ENCODE measurements around the gene CMSS1.
"Not testable (repeated sequence)": the region's sequence is repeated elsewhere in the genome, so short reads cannot be mapped to it uniquely, and the experiment has no call there.

DNA sequence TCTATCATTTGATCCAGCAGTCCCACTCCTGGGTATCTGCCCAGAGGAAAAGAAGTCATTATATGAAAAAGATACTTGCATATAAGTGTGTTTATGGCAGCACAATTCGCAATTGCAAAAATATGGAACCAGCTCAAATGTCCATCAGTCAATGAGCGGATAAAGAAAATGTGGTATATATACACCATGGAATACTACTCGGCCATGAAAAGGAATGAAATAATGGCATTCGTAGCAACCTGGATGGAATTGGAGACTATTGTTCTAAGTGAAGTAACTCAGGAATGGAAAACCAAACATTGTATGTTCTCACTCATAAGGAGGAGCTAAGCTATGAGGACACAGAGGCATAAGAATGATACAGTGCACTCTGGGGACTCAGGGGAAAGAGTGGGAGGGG lies 24.3 kb downstream of the CMSS1 start:
- TF ChIP-seq, protein P1, sequence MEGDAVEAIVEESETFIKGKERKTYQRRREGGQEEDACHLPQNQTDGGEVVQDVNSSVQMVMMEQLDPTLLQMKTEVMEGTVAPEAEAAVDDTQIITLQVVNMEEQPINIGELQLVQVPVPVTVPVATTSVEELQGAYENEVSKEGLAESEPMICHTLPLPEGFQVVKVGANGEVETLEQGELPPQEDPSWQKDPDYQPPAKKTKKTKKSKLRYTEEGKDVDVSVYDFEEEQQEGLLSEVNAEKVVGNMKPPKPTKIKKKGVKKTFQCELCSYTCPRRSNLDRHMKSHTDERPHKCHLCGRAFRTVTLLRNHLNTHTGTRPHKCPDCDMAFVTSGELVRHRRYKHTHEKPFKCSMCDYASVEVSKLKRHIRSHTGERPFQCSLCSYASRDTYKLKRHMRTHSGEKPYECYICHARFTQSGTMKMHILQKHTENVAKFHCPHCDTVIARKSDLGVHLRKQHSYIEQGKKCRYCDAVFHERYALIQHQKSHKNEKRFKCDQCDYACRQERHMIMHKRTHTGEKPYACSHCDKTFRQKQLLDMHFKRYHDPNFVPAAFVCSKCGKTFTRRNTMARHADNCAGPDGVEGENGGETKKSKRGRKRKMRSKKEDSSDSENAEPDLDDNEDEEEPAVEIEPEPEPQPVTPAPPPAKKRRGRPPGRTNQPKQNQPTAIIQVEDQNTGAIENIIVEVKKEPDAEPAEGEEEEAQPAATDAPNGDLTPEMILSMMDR (IDR thresholded peaks at IDR 0.05; ENCODE audit: insufficient read depth, low read length): not testable (repeated sequence)
- TF ChIP-seq, protein P2, sequence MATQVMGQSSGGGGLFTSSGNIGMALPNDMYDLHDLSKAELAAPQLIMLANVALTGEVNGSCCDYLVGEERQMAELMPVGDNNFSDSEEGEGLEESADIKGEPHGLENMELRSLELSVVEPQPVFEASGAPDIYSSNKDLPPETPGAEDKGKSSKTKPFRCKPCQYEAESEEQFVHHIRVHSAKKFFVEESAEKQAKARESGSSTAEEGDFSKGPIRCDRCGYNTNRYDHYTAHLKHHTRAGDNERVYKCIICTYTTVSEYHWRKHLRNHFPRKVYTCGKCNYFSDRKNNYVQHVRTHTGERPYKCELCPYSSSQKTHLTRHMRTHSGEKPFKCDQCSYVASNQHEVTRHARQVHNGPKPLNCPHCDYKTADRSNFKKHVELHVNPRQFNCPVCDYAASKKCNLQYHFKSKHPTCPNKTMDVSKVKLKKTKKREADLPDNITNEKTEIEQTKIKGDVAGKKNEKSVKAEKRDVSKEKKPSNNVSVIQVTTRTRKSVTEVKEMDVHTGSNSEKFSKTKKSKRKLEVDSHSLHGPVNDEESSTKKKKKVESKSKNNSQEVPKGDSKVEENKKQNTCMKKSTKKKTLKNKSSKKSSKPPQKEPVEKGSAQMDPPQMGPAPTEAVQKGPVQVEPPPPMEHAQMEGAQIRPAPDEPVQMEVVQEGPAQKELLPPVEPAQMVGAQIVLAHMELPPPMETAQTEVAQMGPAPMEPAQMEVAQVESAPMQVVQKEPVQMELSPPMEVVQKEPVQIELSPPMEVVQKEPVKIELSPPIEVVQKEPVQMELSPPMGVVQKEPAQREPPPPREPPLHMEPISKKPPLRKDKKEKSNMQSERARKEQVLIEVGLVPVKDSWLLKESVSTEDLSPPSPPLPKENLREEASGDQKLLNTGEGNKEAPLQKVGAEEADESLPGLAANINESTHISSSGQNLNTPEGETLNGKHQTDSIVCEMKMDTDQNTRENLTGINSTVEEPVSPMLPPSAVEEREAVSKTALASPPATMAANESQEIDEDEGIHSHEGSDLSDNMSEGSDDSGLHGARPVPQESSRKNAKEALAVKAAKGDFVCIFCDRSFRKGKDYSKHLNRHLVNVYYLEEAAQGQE (IDR thresholded peaks at IDR 0.05; ENCODE audit: insufficient replicate concordance, low read depth): not testable (repeated sequence)
- TF ChIP-seq GABPA, POLR2AphosphoS5 (IDR thresholded peaks at IDR 0.05; ENCODE audit: low read depth): not testable (repeated sequence)
